Measurements from ENCODE around the gene INKA1. TPM values are rescaled to one million over a fixed set of nuclear protein-coding genes. Genes with fewer than 3 reads are reported as not detected.
A peak's percentile ranks its signal among the peaks of the same experiment; 100 is the strongest.
"Not testable (repeated sequence)": the region's sequence is repeated elsewhere in the genome, so short reads cannot be mapped to it uniquely, and the experiment has no call there.

The INKA1 gene
- total and polyA plus RNA-seq, 3 experiments from 2014 or later, result 1.1 to 1.7 (median 1.1) TPM

- Mint-ChIP-seq H3K4me1 (peaks cover 32 to 56% (median 46%) of the 10 kb centered on the region in 3 donors), H3K27ac (peak overlapping the region in 4 of 8 donors; percentile 7 to 42 (median 17)), H3K27me3 (no peaks in the 10 kb centered on the region), H3K9me3 (no peaks in the 10 kb centered on the region), H3K36me3 (peaks cover 0 to 33% (median 0%) of the 10 kb centered on the region in 3 donors), H3K4me3 (no peak overlapping the region)
- no peaks in the 10 kb centered on the region for H3K9me3 ChIP-seq (ENCODE audit: low read length)
- CTCF ChIA-PET, result interaction anchor here (1.1 kb wide), 1 partner anchor 13 kb away, joined by 3 read pairs; no protein-coding TSS in a partner anchor
- no peaks in the 10 kb centered on the region for H3K4me1 ChIP-seq (ENCODE audit: insufficient read depth, low read length)
- POLR2A ChIA-PET, result interaction anchor here (0.6 kb wide), 1 partner anchor 45 kb away, joined by 3 read pairs; no protein-coding TSS in a partner anchor
- H3K4me3 ChIP-seq (ENCODE audit: low read length), result no peak overlapping the region
- DNase-seq, result no peak
- peaks cover 6% of the 10 kb centered on the region for H3K36me3 ChIP-seq (ENCODE audit: insufficient read depth, low read length)
- H3K27ac ChIP-seq (ENCODE audit: low read depth, low read length), result no peak overlapping the region
- no peaks in the 10 kb centered on the region for H3K27me3 ChIP-seq (ENCODE audit: insufficient read depth, low read length, poor library complexity, severe bottlenecking)
Measured at GRCh38 chr3:49769286-49769915, 33.7 kb upstream of the INKA1 start.

- no peaks in the 10 kb centered on the region for H3K9me3 Mint-ChIP-seq
- H3K36me3 Mint-ChIP-seq, result peaks cover 0 to 30% (median 3%) of the 10 kb centered on the region in 3 donors
- H3K4me3 Mint-ChIP-seq, result no peak overlapping the region
- Histone ChIP-seq H3K9me3 (ENCODE audit: low read length) (no peaks in the 10 kb centered on the region), H3K27ac (ENCODE audit: low read depth, low read length) (no peak overlapping the region), H3K4me1 (ENCODE audit: insufficient read depth, low read length) (no peaks in the 10 kb centered on the region), H3K27me3 (ENCODE audit: insufficient read depth, low read length, poor library complexity, severe bottlenecking) (no peaks in the 10 kb centered on the region), H3K4me3 (ENCODE audit: low read length) (no peak overlapping the region), H3K36me3 (ENCODE audit: insufficient read depth, low read length) (peaks cover 6% of the 10 kb centered on the region)
- no peaks in the 10 kb centered on the region for H3K27me3 Mint-ChIP-seq
- ChIA-PET POLR2A (no interaction called here), CTCF (interaction anchor here (1.1 kb wide), 1 partner anchor 12 kb away, joined by 3 read pairs; no protein-coding TSS in a partner anchor)
- peaks cover 33 to 56% (median 46%) of the 10 kb centered on the region in 3 donors for H3K4me1 Mint-ChIP-seq
- no peak for DNase-seq
- peak overlapping the region in 2 of 8 donors; percentile 9 to 42 for H3K27ac Mint-ChIP-seq
Measured at GRCh38 chr3:49769926-49770325, 33.1 kb upstream of the INKA1 start.

GRCh38 chr3:49771340-49771938 lies 31.6 kb upstream of the INKA1 start:
- Histone ChIP-seq H3K4me1 (ENCODE audit: insufficient read depth, low read length) (no peaks in the 10 kb centered on the region), H3K9me3 (ENCODE audit: low read length) (no peaks in the 10 kb centered on the region), H3K27ac (ENCODE audit: low read depth, low read length) (no peak overlapping the region), H3K36me3 (ENCODE audit: insufficient read depth, low read length) (peaks cover 6% of the 10 kb centered on the region), H3K4me3 (ENCODE audit: low read length) (no peak overlapping the region), H3K27me3 (ENCODE audit: insufficient read depth, low read length, poor library complexity, severe bottlenecking) (no peaks in the 10 kb centered on the region)
- Mint-ChIP-seq H3K27me3 (no peaks in the 10 kb centered on the region), H3K9me3 (no peaks in the 10 kb centered on the region), H3K4me1 (peaks cover 35 to 61% (median 55%) of the 10 kb centered on the region in 3 donors), H3K36me3 (peaks cover 0 to 35% (median 3%) of the 10 kb centered on the region in 3 donors), H3K27ac (peak overlapping the region in 2 of 8 donors; percentile 17 to 84), H3K4me3 (peak overlapping the region in 1 of 7 donors; percentile 32)
- no peak for DNase-seq
- POLR2A ChIA-PET, result interaction anchor here (0.6 kb wide), 1 partner anchor 46 kb away, joined by 7 read pairs; no protein-coding TSS in a partner anchor
- CTCF ChIA-PET, result no interaction called here

GRCh38 chr3:49772703-49773102 lies 30.4 kb upstream of the INKA1 start:
- Mint-ChIP-seq H3K27me3 (no peaks in the 10 kb centered on the region), H3K36me3 (peaks cover 0 to 42% (median 3%) of the 10 kb centered on the region in 3 donors), H3K4me3 (no peak overlapping the region), H3K27ac (peak overlapping the region in 1 of 8 donors; percentile 29), H3K4me1 (peaks cover 38 to 66% (median 54%) of the 10 kb centered on the region in 3 donors), H3K9me3 (no peaks in the 10 kb centered on the region)
- H3K4me1 ChIP-seq (ENCODE audit: insufficient read depth, low read length), result no peaks in the 10 kb centered on the region
- no peak overlapping the region for H3K4me3 ChIP-seq (ENCODE audit: low read length)
- no peak overlapping the region for H3K27ac ChIP-seq (ENCODE audit: low read depth, low read length)
- CTCF ChIA-PET, result interaction anchor here (0.7 to 0.9 kb wide), 2 partner anchors 11 to 15 kb away, joined by 3 to 4 read pairs; no protein-coding TSS in a partner anchor
- no peaks in the 10 kb centered on the region for H3K27me3 ChIP-seq (ENCODE audit: insufficient read depth, low read length, poor library complexity, severe bottlenecking)
- peaks cover 6% of the 10 kb centered on the region for H3K36me3 ChIP-seq (ENCODE audit: insufficient read depth, low read length)
- POLR2A ChIA-PET, result no interaction called here
- no peak for DNase-seq
- H3K9me3 ChIP-seq (ENCODE audit: low read length), result no peaks in the 10 kb centered on the region

GRCh38 chr3:49775538-49775937 lies 27.5 kb upstream of the INKA1 start:
- POLR2A ChIA-PET, result no interaction called here
- CTCF ChIA-PET, result interaction anchor here (1.2 kb wide), 1 partner anchor 57 kb away, joined by 3 read pairs; no protein-coding TSS in a partner anchor

GRCh38 chr3:49776101-49776500 lies 27.0 kb upstream of the INKA1 start:
- Mint-ChIP-seq H3K4me1 (peaks cover 41 to 65% (median 50%) of the 10 kb centered on the region in 3 donors), H3K36me3 (peaks cover 0 to 46% (median 3%) of the 10 kb centered on the region in 3 donors)
- H3K36me3 ChIP-seq (ENCODE audit: insufficient read depth, low read length); H3K27me3 ChIP-seq (ENCODE audit: insufficient read depth, low read length, poor library complexity, severe bottlenecking); H3K4me3 ChIP-seq (ENCODE audit: low read length); H3K9me3 Mint-ChIP-seq; CTCF ChIA-PET; H3K27me3 Mint-ChIP-seq; H3K27ac Mint-ChIP-seq; H3K9me3 ChIP-seq (ENCODE audit: low read length); H3K27ac ChIP-seq (ENCODE audit: low read depth, low read length); H3K4me3 Mint-ChIP-seq; DNase-seq; POLR2A ChIA-PET: not testable (repeated sequence)
- peaks cover 18% of the 10 kb centered on the region for H3K4me1 ChIP-seq (ENCODE audit: insufficient read depth, low read length)

More at GRCh38 chr3:49775538-49775937, 27.5 kb upstream of the INKA1 start:
- H3K4me3 ChIP-seq (ENCODE audit: low read length), result no peak overlapping the region
- Mint-ChIP-seq H3K27ac (peak overlapping the region in 1 of 8 donors; percentile 70), H3K27me3 (no peaks in the 10 kb centered on the region), H3K4me1 (peaks cover 38 to 63% (median 47%) of the 10 kb centered on the region in 3 donors), H3K36me3 (peaks cover 0 to 41% (median 3%) of the 10 kb centered on the region in 3 donors), H3K9me3 (no peaks in the 10 kb centered on the region), H3K4me3 (no peak overlapping the region)
- H3K27ac ChIP-seq (ENCODE audit: low read depth, low read length), result no peak overlapping the region
- H3K4me1 ChIP-seq (ENCODE audit: insufficient read depth, low read length), result peaks cover 13% of the 10 kb centered on the region
- H3K36me3 ChIP-seq (ENCODE audit: insufficient read depth, low read length), result no peaks in the 10 kb centered on the region
- no peak for DNase-seq
- H3K27me3 ChIP-seq (ENCODE audit: insufficient read depth, low read length, poor library complexity, severe bottlenecking), result no peaks in the 10 kb centered on the region
- no peaks in the 10 kb centered on the region for H3K9me3 ChIP-seq (ENCODE audit: low read length)

GRCh38 chr3:49779358-49780079 lies 23.5 kb upstream of the INKA1 start:
- POLR2A ChIA-PET, result interaction anchor here (0.6 kb wide), 1 partner anchor 27 kb away, joined by 3 read pairs; no protein-coding TSS in a partner anchor
- Histone ChIP-seq H3K4me1 (ENCODE audit: insufficient read depth, low read length) (peaks cover 33% of the 10 kb centered on the region), H3K27ac (ENCODE audit: low read depth, low read length) (no peak overlapping the region), H3K36me3 (ENCODE audit: insufficient read depth, low read length) (peaks cover 5% of the 10 kb centered on the region), H3K9me3 (ENCODE audit: low read length) (no peaks in the 10 kb centered on the region), H3K4me3 (ENCODE audit: low read length) (no peak overlapping the region), H3K27me3 (ENCODE audit: insufficient read depth, low read length, poor library complexity, severe bottlenecking) (no peaks in the 10 kb centered on the region)
- peaks cover 0 to 60% (median 3%) of the 10 kb centered on the region in 3 donors for H3K36me3 Mint-ChIP-seq
- no peaks in the 10 kb centered on the region for H3K9me3 Mint-ChIP-seq
- H3K4me3 Mint-ChIP-seq, result peak overlapping the region in 4 of 7 donors; percentile 24 to 75 (median 32)
- H3K27me3 Mint-ChIP-seq, result no peaks in the 10 kb centered on the region
- peak overlapping the region in 7 of 8 donors; percentile 37 to 82 (median 67) for H3K27ac Mint-ChIP-seq
- CTCF ChIA-PET, result no interaction called here
- DNase-seq, result no peak
- H3K4me1 Mint-ChIP-seq, result peaks cover 37 to 68% (median 55%) of the 10 kb centered on the region in 3 donors

Data from CD8-positive, alpha-beta memory T cell (primary cell).